GM18520 (cell line): ENCODE data around the gene CDH22.

ENCODE experiments used
- ATAC-seq: cut with Tn5 transposase; IDR thresholded peaks from one replicate; pipeline ENCODE4 v1.9.1; 2021; ENCODE audit not compliant: unreplicated experiment

CDH22 gene, protein sequence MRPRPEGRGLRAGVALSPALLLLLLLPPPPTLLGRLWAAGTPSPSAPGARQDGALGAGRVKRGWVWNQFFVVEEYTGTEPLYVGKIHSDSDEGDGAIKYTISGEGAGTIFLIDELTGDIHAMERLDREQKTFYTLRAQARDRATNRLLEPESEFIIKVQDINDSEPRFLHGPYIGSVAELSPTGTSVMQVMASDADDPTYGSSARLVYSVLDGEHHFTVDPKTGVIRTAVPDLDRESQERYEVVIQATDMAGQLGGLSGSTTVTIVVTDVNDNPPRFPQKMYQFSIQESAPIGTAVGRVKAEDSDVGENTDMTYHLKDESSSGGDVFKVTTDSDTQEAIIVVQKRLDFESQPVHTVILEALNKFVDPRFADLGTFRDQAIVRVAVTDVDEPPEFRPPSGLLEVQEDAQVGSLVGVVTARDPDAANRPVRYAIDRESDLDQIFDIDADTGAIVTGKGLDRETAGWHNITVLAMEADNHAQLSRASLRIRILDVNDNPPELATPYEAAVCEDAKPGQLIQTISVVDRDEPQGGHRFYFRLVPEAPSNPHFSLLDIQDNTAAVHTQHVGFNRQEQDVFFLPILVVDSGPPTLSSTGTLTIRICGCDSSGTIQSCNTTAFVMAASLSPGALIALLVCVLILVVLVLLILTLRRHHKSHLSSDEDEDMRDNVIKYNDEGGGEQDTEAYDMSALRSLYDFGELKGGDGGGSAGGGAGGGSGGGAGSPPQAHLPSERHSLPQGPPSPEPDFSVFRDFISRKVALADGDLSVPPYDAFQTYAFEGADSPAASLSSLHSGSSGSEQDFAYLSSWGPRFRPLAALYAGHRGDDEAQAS

GRCh38 chr20:46308258-46309157, at the start of gene CDH22:
Gene CDH22 (minus strand): TSS chr20:46308498. CDS start chr20:46251294, 57,204 bp downstream.
- ATAC-seq: no peak

- ATAC-seq: no peak
Observed at GRCh38 chr20:46357030-46357514, 48.8 kb upstream of the CDH22 start.

DNA sequence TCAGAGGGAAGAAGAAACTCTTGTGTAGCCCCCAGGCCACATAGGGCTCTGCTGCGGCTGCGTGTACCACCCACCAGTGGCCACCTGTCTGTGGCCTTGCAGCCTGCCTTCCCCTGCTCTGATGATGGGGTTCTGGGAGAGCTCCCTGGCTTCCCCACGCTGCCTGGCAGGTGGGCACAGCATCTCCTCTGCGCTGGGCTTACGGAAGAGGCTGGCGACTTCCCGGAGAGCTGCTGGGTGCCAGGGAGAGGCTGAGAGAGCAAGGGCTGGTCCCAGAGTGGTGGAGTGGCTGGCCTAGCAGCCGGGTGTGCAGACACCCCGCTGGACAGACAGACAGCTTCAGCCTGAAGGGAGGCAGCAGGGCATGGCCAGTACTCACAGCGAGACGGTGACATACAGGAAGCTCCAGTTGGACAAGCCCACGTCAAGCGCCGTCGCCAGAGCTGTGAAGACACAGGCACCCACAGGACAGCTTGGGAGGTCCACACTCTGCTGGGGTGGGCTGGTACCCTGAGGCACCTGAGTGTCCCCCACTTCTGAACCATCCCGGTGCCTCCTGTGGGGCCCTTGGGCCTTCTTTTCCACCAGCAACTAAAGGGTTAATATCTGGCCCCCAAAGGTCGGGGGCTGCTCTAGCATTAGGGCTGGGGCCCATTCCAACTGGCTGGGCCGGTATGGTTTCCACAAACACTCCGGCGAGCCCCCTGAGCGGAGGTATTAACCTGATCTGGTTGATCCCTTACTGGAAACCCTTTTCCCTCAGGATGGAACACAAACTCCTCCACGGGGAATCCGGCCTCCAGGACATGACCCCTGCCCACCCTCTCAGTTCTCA, 48.1 kb upstream of the CDH22 start:
- ATAC-seq: no peak

DNA sequence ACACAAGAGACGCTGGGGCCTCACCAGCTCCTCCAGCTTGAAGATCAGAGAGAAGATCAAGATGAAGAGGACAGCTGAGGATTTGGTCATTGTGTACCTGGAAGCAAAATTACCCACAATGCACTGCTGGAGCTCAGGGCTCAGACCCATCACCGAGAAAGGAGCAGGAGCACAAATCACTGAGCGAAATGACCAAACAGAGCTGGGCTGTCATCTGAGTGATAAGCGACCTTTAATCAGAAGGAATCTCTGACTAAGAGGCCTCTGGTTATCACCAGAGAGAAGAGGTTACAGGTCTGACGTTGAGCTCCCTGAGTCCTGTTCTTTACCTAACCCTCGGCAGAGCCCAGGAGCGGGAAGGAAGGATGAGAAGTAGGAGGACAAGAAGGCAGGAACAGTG, 47.5 kb upstream of the CDH22 start:
- ATAC-seq: no peak

DNA sequence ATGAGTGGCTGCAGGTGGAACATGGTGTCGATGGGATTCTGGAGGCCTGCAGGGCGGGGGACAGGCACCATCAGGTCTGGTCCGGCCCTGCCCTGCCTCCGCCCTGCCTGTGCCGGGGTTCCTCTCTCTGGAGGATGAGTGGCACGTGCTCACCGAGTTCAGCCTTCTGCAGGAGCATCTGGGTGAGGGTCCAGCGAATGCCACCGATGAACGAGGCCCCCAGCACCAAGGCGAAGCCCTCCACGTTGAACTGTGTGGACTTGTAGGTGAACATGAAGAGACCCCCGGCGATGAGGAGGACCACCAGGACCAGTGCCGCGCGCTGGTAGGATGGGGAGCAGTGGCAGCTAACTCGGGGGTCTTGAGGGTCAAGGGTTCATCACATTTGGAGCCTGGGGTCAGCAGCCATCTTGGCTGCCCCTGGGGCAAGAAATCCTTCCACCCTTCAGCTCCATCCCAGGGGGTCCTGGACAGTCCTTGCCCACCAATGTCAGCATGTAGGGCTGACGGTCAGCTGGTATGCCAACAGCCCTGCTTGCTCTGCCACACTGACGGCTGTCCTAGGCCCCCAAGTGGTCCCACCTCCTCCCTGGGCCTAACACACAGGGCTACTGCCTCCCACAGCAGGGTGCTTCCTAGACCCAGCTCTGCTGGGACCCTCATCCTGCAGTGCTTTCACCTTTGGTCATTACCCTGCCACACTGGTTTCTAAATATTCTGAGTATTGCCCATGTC, 46.8 kb upstream of the CDH22 start:
- ATAC-seq: no peak

DNA sequence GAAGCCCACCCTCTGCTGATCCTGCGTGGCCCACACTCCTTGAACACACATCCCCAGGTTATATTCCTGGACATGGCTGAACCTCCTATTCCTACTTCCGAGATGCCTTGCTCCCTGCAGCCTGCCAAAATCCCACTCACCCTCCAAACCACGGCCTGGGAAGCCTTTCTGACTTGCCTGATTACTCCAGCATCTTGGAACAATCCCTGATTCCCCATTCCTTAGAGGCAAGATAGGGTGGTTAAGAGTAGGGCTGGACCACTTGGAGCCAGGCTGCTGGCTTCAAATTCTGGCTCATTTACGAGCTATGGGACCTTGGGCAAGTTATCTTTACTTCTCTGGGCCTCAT, 45.9 kb upstream of the CDH22 start:
- no peak for ATAC-seq

DNA sequence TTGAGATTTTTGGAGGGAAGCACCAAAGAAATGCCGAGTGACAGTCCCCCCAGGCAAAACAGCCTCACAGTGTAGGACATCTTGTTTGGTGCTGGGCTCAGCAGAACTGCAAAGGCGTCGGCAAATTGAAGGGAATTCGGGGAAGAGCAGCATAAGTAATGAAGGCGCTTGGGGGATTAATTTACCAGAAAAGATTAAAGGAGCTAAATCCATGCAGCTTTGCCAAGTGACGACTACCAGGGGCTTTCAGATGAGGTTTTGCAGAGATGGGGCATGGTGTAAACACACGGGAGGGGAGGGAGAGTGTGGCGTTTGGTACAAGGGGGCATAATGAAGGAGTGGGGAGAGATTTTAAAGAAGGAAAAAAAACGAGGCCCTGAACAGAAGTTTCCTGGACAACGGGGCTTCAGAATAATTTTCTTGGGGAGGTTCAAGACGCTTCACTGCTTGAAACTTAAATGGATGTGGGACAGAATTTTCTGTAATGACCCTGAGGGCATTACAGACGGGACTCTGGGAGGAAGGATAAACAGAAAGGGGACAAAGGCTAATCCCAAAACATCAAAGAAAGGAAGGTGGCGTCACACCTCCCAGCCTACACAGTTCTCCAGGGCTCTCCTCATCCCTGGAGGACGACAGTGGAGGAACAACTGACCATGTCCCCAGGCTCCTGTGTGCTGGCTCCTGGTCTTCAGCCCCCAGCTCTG, 45.4 kb upstream of the CDH22 start:
- no peak for ATAC-seq

- ATAC-seq: no peak
Observed at GRCh38 chr20:46352370-46352938, 44.2 kb upstream of the CDH22 start.

DNA sequence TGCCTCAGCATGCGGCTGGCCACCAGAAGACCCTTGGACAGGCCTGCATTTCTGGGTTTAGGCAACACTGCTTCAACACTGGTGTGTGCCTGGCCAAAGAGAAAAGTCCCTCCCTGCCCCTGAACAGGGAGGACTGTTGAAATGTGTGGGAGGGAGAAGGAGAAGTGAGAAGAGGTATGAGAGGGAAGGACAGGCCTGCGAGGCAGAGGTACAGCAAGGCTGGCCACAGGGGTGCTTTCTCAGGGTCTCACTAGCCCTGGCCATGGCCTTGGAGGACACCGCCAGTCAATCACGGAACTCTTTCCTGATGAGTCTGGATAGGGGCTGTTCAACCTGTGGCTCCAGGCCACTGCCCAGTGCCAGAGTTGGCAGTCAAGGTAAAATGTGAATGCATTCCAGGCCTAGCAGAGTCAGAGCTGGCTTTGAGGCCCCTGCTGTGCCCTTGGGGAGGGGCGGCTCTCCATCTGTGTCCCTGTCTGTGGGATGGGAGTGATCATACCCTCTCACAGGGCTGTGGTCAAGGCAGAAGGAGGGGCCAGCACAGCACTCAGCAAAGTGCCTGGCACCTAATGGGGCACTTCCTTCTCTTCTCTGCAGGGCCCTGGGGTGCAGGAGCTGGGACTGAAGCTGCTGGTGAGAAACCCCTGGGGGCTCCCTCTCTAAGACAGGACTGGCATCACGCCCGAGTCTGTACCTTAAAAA, 43.2 kb upstream of the CDH22 start:
- ATAC-seq: no peak

DNA sequence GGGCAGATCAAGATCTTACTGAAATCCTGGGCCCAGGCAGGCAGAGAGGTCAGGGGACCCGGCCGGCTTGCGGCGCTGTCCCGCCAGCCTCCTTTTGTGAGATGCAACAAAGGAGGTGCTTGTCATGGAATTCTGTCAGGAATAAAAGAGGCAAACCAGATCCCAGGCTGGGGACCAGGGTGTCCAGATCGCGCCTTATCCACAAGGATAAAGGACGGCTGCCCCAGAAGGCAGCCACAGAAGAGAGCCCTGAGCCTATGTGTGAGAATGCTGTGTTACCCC, 42.6 kb upstream of the CDH22 start:
- ATAC-seq: no peak

- no peak for ATAC-seq
Observed at GRCh38 chr20:46350201-46350985, 42.1 kb upstream of the CDH22 start.

DNA sequence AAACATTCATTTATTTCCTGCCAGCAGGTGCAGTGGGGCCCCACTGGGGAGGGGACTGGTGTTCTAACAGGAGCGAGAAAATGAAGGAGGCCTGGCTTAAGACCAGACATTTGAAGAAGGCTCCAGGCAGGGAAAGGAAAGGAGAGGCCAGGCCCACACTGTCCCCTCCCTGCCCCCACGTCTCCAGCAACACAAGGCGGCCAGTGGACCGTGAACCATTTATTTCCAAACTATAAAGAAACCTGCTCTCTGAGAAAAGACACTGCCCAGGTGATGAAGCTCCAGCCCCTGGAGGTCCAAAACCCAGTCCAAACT, 41.4 kb upstream of the CDH22 start:
- no peak for ATAC-seq

DNA sequence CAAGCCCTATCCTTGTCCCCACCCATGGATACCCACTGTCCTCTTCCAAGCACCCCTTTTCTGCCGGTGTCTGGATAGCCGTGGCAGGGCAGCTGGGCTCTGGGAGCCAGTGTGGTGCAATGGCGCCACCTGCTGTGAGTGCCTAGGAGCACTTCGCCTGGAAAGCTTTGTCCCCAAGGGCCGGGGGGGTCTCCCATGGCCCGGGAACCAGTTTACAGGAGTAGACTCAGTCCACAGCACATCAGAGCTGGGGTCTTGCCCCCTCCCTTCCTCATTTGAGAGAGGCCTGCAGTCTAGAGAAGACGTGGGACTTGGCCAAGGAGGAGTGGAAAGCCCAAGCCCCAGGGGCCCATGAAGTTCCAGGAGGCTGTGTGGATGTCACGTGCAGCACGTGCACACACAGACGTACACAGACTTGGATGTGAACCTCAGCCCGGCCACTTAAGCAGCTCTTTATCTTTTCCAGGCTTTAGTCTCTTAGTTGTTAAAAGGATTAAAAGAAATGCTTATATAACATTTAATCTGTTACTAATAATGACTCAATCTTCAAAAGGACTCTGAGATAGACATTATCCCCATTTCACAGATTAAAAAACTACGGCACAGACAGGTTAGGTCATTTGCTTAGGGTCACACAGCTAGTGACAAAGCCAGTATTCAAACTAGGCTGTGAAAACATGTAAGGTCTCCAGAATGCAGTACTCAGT, 40.9 kb upstream of the CDH22 start:
- ATAC-seq: no peak

- no peak for ATAC-seq
Observed at GRCh38 chr20:46347841-46348803, 39.8 kb upstream of the CDH22 start.

DNA sequence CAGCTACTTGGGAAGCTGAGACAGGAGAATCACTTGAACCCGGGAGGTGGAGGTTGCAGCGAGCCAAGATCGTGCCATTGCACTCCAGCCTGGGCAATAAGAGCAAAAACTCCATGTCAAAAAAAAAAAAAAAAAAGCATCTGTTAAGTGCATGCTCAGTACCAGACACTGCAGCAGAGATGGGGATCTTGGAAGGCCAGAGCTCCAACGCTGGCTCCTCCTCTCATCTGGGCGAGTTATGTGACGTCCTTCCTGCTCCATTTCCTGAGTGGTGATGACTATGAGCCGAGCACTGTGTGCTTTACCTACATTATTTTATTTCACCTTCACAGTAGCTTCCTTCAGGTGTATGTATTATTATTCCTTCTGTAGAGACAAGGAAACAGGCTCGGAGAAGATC, 38.5 kb upstream of the CDH22 start:
- no peak for ATAC-seq
